HK-2 (cell line): ENCODE results near the gene BAIAP2L1.
"Not testable (repeated sequence)": the region's sequence is repeated elsewhere in the genome, so short reads cannot be mapped to it uniquely, and the experiment has no call there.

Experiments
- DNase-seq: peaks from one replicate; pipeline ENCODE4 v3.0.0-alpha.2; 2018; ENCODE audit not compliant: unreplicated experiment

Gene BAIAP2L1

DNA sequence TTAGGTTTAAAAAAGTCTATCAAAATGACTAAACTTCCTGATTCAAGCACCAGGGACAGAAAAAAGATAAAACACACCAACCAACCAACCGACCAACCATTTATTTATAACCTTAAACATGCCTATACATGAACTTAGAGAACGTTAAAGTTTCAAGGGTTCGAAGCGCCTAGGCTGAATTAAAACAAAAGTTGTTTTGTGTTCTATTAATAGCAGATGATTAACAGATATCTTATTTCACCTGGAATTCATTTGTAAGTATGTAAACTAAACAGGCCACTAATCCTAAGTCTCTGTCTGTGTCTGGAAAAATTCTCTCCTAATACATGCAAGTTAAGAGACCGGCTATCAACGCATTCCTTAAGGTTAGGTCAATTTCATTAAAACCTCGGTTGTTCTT, 1.4 kb downstream of the BAIAP2L1 start:
- DNase-seq: no peak

DNA sequence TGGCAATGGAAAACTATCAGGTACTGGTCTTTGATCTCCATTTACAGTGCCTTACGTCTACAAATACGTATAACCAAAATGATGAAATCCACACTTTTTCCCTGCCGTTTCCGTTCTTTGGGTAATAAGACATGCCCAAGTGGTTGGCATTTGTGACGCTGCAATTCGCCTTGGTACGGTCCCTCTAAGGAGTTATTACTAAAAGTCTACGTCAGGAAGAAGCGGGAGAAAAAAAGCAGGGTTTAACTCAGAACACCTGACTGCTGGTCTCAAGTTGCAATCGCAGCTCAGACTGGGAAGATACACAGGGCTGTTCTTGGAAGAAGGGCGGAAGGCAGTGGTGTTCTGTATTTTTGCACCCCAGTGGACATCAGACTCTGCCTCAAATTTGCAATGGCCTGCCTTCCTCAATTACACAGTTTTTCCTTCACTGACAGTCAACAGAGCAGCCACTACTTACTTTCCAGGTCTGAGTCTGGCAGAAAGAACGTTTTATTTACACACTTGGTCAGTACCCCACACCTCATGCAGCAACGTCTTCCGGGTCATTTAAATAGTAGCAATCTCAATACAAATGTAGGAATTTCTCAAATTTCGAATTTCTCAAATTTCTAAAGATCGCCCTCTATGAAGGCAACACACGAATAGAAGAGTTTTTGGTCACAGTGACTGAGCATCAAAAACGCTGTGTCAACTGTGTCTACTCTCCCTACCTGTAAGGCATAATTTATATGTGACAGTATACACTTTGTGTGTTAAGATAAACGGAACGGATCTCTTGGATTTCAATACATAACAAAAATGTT, 2.1 kb downstream of the BAIAP2L1 start:
- DNase-seq: no peak

DNA sequence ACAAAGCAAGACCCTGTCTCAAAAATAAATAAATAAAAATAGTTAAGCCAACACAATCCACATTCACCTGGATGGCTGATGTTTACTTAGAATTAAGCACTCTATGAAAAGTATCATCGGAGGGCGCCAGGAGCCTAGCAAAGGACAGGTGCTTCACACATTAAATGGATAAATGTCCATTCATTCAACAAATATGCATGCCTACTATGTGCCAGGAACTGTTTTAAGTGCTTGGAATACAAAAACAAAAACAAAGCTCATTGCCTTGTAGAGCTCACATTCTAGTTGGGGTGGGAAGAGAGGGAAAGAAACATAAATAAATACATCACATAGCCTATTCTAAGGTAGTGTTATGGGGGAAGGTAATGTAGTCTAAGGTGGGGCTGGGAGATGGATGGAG, 4.1 kb downstream of the BAIAP2L1 start:
- no peak for DNase-seq

DNA sequence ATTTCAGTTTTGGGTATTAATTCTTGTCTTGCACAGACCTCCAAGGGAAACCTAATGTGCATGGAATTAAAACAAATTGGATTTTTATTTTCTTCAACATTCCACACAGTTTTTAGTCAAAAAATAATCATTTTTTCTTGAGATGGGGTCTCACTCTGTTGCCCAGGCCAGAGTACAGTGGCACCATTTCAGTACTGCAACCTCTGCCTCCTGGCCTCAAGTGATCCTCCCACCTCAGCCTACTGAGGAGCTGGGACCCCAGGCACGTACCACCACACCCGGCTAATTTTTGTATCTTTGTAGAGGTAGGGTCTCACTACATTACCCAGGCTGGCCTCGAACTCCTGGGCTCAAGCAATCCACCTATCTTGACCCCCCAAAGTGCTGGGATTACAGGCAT, 4.9 kb downstream of the BAIAP2L1 start:
- no peak for DNase-seq

DNA sequence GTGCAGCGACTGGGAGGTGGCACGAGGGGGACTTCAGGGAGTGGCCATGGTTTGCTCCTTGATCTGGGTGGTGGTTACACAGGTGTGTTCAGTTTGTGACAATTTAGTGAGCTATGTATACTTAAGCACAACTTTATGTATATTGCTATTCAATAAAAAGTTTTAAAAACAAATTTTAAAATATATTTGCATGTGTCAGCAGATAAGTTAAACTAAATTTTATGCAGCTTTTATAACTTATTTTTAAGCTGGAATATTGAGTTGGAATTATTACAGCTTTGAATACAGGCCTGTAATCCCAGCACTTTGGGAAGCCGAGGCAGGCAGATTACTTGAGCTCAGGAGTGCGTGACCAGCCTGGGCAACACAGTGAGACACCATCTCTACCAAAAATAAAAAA, 5.4 kb downstream of the BAIAP2L1 start:
- DNase-seq: no peak

DNA sequence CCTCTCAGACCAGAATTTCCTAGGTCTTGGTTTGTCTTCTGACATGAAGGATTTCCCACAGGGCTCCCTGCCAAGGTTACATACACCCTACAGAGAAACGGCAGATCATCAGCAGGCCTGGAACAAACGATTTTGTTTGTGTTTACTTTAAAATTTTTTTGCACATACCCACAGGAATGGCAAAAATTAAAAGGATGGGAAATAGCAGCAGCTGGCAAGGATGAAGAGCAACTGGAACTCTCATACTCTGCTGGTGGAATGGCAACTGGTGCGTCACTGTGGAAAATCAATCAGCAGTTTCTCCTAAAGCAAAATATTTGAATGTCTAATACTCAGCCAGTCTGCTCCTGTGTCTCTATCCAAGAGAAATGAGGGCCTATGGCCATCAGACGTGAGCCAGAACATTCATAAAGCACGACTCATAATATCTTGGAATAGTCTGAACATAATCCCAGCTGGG, 6.5 kb downstream of the BAIAP2L1 start:
- no peak for DNase-seq

DNA sequence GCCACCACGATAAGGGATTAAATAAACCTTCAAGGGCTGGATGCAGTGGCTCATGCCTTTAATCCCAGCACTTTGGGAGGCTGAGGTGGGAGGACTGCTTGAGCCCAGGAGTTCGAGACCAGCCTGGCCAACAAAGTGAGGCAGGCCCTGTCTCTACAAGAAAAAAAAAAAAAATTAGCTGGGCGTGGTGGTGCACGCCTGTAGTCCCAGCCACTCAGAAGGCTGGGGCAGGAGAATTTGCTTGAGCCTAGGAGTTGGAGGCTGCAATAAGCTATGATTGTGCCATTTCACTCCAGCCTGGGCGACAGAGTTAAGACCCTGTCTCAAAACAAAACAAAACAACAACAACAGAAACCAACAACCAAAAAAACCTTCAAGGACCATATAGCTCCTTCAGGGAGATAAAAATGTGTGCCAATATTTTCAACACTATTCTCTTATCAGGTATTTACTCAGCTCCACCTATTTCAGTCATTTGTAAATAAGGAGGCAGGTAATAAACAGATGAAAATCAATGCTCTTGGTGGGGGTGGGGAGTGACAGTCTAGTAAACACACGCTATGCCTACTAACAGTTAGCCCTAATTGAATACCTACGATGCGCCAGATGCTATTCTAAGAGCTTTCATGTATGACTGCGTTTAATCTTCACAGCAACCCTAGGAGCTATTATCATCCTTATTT, 13.2 kb downstream of the BAIAP2L1 start:
- DNase-seq: no peak

DNA sequence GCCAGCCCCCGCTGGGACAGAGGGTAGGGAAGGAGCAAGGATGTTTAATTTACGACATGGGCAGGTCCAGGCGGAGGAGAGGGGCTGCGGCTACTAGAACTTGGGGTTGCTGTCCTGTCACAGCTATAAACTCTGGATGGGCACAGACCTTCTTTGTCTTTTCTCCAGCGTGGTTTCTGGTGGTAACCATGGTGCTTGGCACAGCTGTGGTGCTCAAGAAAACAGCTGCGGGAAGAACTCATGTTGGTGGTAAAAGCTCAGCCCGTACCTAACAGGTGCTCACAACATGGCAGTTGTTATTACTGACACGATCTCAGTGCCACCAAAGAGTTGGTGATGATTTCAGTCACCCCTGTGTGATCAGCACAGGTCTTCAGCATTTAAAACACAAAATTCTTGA, 13.8 kb downstream of the BAIAP2L1 start:
- DNase-seq: no peak

DNA sequence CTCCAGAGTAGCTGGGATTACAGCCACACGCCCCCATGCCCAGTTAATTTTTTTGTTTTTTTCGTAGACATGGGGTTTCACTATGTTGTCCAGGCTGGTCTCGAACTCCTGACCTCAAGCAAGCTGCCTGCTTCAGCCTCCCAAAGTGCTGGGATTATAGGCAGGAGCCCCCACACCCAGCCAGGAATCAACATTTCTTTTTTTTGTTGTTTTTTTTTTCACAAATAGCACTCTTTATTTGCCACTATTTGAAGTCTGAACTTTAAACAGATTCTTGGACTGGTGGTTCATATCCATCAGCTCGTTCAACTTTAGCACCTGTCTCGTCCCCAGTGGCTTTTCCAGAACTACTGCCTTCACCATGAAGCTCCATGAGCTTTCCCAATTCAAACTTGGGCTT, 15.4 kb downstream of the BAIAP2L1 start:
- not testable (repeated sequence) for DNase-seq

DNA sequence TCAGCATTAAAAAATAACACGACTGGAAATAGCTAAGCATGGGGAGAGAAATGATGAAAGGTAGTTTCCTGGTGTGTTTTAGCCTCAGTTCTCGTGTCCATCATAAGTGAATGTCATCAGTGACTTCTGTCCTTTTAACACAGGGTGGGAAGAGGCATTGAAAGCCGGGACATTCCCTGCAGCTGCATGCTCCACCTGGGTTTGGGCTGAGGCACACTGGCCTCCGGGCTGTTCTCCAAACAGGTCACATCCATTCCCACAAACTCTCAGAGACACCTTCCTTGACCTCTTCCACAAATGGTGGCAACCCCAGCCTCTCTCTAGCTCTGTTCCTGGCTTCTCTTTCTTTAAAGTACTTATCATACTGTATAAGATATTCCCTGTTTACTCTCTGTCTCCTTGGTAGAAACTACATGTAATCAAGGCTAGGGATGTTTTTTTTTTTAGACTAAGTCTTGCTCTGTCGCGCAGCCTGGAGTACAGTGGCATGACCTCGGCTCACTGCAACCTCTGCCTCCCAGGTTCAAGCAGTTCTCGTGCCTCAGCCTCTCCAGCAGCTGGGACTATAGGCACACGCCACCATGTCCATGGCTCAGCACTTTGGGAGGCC, 22.6 kb downstream of the BAIAP2L1 start:
- DNase-seq: no peak

DNA sequence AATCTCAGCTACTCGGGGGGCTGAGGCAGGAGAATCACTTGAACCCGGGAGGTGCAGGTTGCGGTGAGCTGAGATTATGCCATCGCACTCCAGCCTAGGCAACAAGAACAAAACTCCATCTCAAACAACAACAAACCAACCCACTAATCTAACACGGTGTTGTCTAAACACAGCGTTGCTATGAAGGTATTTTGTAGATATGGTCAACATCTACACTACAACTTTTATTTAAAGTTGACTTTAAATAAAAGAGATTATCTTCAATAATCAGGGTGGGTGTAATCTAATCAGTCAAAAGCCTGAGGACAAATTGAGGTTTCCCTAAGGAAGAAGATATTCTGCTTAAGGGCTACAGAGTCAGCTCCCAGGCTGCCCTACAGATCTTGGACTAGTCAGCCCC, 24.2 kb downstream of the BAIAP2L1 start:
- DNase-seq: no peak

DNA sequence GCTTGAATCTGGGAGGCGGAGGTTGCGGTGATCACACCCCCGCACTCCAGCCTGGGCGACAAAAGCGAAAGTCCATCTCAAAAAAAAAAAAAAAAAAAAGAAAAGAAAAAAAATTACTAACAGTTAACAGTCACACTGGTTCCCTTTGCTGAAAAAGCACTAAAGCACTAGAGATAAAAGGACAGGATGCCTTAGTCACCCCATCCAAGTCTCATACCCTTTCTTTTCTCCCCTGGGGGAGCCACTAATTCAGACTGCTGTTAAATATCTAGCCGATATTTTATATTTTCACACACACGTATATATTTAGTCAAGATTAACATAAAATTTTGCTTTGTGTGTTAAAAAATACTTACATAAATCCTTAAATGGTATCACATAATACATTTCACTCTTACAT, 25.2 kb downstream of the BAIAP2L1 start:
- DNase-seq: no peak

DNA sequence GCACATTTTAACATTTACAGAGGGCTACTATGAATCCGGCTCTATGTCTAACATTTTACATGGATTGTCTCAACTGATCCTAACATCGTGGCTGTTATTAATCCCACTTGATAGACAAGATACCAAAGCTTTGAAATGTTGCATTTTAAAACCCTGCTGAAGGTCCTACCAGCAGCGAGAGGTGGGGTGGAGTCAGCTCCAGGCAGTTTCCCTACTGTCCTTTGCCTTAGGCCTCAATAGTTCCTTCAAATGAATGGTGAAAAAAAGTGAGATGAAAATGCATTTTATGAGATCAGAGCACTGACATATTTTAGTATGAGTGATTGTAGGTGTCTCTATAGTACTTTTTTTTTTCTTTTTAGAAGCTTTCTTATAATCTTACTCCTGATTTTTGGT, 26.6 kb downstream of the BAIAP2L1 start:
- DNase-seq: no peak

DNA sequence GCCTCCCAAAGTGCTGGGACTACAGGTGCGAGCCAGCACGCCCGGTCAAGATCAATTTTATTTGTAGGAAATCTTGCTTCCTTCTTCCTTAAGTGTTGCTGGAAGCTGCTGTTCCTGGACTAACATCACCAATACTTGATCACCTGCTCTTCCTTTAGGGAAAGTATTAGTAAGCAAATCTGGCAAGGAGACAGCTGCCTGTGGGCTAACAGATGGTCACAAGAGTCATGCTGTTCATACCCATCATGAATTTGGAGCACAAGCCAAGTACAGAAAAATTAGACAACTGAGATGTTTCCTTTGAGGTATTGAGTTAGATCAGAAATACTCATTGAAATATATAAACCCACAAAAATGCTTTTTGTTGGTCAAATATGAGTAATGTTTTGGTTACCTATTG, 27.9 kb downstream of the BAIAP2L1 start:
- DNase-seq: no peak

DNA sequence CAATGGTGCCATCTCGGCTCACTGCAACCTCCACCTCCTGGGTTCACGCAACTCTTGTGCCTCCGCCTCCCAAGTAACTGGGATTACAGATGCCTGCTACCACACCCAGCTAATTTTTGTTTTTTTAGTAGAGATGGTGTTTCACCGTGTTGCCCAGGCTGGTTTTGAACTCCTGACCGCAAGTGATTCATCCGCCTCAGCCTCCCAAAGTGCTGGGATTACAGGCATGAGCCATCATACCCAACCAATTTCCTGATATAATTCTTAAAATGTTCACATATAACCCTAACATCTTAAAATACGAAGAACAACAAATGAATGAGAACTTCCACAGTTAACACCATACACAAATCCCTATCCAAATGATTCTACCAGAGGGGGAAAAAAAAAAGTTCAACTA, 31.2 kb downstream of the BAIAP2L1 start:
- DNase-seq: no peak

DNA sequence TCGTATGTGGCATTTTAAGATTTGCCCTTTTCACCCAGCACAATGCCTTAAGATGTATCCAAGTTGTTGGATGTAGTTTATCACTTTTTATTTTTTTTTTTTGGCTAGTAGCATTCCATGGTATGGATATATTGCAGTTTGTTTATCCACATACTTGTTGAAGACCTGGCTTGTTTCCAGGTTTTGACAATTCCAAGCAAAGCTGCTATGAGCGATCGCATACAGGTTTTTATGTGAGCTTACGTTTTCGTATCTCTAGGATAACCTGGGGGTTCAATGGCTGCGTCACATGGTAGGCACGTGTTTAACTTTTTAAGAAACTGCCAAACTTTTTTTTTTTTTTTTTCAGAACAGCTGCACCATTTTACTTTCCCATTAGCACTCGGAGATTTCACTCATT, 32.2 kb downstream of the BAIAP2L1 start:
- DNase-seq: no peak

DNA sequence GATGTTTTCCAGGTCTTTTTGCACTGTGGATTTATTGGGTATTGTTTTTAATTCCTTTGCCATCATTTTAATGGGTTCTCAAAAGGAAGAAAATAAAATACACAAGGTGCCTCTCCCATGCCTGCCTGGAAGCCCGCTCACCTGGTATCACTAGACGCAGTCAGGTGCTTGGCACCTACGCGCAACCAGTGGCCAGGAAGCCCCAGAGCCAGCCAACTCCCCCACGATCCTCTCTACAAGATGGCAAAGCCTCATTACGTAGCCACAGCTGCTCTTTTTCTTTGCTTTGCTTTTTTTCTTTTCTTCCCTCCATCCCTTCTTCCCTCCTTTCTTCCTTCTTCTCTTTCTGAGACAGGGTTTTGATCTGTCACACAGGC, 34.3 kb downstream of the BAIAP2L1 start:
- no peak for DNase-seq

DNA sequence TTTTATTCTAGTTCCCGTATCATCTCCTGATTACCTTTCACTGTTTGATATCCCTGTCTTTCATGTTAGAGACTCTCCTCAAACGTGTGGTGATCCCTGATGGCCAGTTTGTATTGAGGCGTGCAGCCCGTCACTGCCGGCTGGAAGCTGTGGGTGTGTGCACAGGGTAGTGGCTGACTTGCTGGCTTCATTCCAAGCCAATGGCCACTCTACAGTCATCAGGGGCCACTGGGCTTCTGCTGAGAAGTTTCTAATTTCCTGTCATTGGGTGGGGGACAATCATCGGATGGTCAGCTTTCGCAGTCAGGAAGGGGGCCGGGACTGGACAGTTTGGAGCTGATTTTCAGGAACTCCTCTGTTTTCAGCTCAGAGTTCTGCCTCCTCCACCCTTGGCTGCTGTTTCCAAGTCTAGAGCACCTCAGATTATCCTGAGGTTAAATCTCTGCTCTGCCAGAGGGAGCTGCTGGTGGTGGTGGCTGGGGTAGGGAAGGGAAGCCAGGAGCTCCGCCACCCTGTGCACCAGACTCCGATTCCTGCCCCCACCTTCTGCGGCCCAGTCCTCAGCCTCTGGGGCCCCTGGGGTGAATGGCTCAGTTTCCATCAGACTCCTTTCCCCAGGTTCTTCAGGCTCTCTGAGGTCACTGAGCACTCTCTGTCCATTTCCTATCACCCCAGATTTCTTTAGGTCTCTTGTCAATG, 34.9 kb downstream of the BAIAP2L1 start:
- DNase-seq: no peak

DNA sequence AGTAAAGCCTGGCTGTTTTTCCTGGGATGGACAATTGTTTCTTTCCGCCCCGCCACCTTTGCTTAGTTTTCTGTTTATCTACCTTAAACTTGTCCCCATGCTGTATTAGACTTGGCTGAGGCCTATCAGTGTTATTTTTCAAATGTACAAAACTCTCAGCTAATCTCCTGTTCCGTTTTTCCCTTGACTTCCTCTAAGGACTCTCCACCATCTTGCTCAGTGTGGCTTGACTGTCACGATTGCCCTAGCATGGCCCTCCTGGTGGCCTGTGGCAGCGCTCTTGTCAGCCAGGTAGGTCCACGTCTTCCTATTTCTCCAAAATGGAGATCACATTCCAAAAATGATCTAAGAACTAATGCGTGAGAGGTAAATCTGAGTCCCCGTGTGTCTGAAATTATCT, 36.7 kb downstream of the BAIAP2L1 start:
- no peak for DNase-seq

DNA sequence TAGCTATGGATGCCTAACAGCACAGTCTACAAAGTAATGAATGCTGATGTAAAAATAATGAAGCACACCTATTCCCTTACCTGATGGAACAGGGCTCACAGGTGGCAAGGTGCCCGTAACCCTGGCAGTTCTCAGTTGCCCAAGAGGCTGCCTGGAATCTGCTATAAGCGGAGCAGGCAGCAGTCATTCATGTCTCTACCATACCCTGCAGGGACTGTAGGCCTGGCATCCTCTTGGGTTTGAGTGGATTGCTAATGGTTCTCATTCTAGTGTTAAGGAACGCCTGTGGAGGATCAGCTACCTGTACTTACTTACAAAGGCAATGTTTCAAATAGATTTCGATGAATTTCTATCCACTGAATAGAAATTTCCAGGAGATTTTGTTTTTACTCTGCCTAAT, 38.4 kb downstream of the BAIAP2L1 start:
- DNase-seq: no peak

DNA sequence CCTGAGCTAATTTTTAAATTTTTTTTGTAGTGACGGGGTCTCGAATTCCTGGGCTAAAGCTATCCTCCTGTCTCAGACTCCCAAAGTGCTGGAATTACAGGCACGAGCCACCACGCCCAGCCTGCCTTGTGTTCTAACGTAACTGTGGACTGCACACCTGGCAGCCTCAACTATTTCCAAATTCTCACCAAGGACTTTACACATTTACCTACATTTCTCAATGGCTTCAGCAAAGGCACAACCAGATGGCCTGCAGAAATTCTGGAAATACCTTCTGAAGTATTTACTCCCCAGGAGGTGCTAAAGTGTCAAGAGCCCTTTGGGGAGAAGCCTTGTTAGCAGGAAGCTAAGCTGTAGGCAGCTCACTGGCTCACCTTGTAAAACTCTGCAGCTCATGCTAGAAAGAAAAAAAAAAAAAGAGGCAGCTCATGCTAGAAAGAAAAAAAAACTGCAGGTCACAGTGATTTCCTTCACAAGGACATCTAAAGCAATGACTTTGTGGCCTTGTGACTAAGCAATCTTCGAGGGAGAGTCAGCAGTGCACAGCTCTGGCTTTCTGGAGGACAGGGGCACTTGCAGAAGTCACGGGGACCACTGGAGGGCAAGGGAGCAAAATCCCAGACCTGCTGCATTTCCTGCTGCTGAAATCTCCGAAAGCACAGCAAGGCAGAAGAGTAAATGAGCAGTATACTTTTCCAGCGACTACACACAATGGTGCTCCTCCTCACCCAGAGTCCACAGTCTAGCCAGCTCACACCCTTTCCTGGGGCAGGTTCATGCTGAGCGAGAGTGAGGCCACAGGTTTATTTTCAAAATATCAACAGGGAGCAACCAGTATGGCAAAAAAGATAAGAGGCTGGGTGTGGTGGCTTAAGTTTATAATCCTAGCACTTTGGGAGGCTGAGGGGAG, 40.4 kb downstream of the BAIAP2L1 start:
- DNase-seq: peak; percentile 34
